Activated T-helper 2 cell treated with anti-CD3 and anti-CD28 coated beads, Interferon-gamma antibody, Interleukin-2, Interleukin-4, amounts not matched to agents 10 μg/mL and 5 μg/mL and 100 μg/mL, durations not matched to agents 14 hours and 24 hours and 36 hours (primary cell): Measurements from ENCODE around the gene WNT4. TPM values are rescaled to one million over a fixed set of nuclear protein-coding genes. Genes with fewer than 3 reads are reported as not detected.
A peak's percentile ranks its signal among the peaks of the same experiment; 100 is the strongest.

ENCODE experiments used
- DNase-seq: peaks from one replicate; pipeline ENCODE4 v3.0.0; 2021; ENCODE audit warnings: low spot score
- H3K27ac Mint-ChIP-seq: one replicate; pipeline ENCODE4 v1.8.0; 2021; ENCODE audit warnings: mixed read lengths
- H3K27me3 Mint-ChIP-seq: one replicate; pipeline ENCODE4 v1.8.0; 2021; ENCODE audit warnings: low read depth, mixed read lengths
- H3K36me3 Mint-ChIP-seq: one replicate; pipeline ENCODE4 v1.8.0; 2021; ENCODE audit warnings: low read depth, mixed read lengths
- H3K4me1 Mint-ChIP-seq: one replicate; pipeline ENCODE4 v1.8.0; 2021; ENCODE audit warnings: low read depth, mixed read lengths
- H3K4me3 Mint-ChIP-seq: one replicate; pipeline ENCODE4 v1.8.0; 2021; ENCODE audit warnings: low read depth, mild to moderate bottlenecking, moderate library complexity, mixed read lengths
- H3K9me3 Mint-ChIP-seq: one replicate; pipeline ENCODE4 v1.8.0; 2021; ENCODE audit warnings: mixed read lengths
- intact Hi-C: fragments of 100-400 bp; cut with micrococcal nuclease; formaldehyde crosslinking; loops from one replicate; pipeline ENCODE4 v1.15.1; 2023
- total RNA-seq: library from RNA; stranded (reverse); gene quantifications from 2 replicates; pipeline ENCODE4 v1.2.3, GENCODE V29; 2022

Gene WNT4
- total RNA-seq, 1 donor from 2014 or later: not detected

DNA sequence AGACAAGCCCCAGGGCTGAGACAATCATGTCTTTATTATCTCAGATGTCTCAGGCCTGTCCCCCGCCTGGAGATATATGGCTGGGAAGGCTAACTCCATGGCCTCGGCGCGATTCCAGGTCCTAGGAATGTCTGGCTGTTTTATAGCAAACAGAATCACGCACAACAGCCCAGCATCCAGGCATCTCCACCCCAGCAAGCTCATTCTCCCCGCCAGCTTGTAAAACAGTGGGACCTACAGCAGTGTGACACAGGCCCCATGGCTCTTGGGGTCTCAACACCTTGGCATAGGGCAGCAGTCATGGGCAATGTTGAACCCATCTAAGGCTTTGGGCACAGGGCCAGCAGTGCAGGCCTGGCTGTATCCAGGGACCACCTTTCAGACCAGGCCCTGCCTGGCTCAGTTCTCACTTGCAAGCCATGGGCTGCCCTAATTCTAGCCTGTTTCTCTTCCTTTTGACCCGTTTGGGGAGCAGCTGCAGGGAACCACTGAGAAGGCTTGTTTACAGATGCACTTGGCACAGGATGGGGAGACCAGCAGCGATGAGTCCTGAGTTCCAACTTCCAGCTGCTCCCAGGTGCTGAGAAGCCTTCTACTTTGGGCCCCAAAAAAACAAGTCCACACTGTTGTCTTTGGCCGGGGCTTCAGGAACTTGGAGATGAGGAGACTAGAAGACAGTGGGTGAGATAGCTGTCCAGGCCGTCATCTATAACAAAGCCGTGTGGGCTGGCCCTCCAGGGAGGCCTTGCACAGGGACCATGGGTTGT lies 34.4 kb downstream of the WNT4 start:
- no peak for DNase-seq
- Mint-ChIP-seq H3K27me3 (no peaks in the 10 kb centered on the region), H3K4me3 (no peak overlapping the region), H3K9me3 (no peaks in the 10 kb centered on the region), H3K4me1 (peaks cover 24% of the 10 kb centered on the region), H3K36me3 (peaks cover 59% of the 10 kb centered on the region), H3K27ac (no peak overlapping the region)
- intact Hi-C loops: no loop called here

DNA sequence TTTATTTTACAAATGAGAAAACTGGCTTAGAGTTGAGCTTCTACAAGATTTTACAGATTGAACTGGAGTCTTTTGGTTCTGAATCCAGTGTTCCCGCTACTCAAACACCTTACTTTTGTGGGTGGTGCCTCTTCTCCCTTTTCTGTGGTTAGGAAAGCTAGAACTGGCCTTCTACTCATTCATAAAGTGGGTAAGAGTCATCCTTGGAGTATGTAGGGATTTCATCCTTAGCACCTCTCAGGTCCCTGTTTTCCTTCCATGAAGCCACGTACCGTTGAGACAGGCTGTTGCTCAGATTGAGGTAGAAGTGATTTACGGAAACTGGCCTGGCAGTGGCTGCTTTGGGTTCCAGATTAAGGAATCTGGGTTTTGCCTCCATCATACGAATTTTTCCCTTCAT lies 35.8 kb downstream of the WNT4 start:
- H3K9me3 Mint-ChIP-seq: no peaks in the 10 kb centered on the region
- intact Hi-C loops: no loop called here
- no peaks in the 10 kb centered on the region for H3K27me3 Mint-ChIP-seq
- peaks cover 37% of the 10 kb centered on the region for H3K4me1 Mint-ChIP-seq
- H3K27ac Mint-ChIP-seq: peak overlapping the region; percentile 18
- peaks cover 64% of the 10 kb centered on the region for H3K36me3 Mint-ChIP-seq
- H3K4me3 Mint-ChIP-seq: no peak overlapping the region
- no peak for DNase-seq

DNA sequence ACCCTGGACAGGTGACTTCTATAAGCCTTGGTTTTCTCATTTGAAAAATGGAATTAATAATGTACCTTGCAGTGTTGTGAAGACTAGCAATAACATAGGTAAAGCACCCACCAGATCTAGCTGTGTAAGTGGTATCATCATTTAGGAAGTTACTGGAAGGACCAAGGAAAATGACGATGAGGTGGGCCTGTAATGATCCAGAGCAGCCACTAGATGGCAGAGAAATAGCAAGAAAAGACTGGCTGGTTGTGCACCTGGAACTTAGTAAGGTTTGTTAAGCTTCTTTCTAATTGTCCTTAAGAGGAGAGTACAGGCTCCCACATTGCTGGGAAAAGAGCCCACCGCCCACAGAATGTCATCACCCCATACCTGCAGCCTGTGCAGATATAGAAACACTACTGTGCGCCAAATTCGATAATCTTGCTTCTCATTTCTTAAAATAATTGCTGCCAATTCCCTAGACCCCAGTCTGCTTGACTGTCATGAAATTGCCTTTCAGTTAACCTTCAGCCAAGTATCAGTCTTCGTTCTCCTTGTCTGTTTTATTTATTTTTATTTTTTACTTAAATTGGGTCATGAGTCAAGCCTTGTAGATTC lies 37.2 kb downstream of the WNT4 start:
- Mint-ChIP-seq H3K27ac (peak overlapping the region; percentile 85), H3K36me3 (peaks cover 69% of the 10 kb centered on the region), H3K4me3 (no peak overlapping the region), H3K4me1 (peaks cover 44% of the 10 kb centered on the region), H3K9me3 (no peaks in the 10 kb centered on the region), H3K27me3 (no peaks in the 10 kb centered on the region)
- intact Hi-C loops: no loop called here
- DNase-seq: no peak

DNA sequence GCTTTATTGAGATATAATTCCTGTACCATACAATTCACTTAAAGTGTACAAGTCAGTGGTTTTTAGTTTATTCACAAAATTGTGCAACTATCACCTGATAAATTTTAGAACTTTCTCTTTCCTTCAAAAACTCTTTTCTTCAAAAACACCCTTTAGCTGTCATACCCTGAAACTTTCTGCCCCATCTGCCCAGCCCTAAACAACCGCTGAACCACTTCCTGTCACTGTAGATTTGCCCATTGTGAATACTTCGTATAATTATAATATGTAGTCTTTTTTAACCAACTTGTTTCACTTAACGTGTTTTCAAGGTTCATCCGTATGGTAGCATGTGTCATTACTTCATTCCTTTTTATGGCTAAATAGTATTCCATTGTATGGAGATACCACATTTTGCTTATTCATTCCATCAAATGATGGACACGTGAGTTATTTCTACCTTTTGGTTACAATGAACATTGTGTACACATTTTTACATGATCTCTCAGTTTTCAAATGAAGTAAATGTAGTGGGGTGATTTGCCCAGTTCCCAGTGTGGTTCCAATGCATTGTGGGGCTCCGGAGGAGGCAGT lies 37.9 kb downstream of the WNT4 start:
- Mint-ChIP-seq H3K9me3 (no peaks in the 10 kb centered on the region), H3K4me3 (no peak overlapping the region), H3K27me3 (no peaks in the 10 kb centered on the region), H3K27ac (peak overlapping the region; percentile 85), H3K4me1 (peaks cover 52% of the 10 kb centered on the region), H3K36me3 (peaks cover 76% of the 10 kb centered on the region)
- peak; percentile 52 for DNase-seq
- intact Hi-C loops: no loop called here

DNA sequence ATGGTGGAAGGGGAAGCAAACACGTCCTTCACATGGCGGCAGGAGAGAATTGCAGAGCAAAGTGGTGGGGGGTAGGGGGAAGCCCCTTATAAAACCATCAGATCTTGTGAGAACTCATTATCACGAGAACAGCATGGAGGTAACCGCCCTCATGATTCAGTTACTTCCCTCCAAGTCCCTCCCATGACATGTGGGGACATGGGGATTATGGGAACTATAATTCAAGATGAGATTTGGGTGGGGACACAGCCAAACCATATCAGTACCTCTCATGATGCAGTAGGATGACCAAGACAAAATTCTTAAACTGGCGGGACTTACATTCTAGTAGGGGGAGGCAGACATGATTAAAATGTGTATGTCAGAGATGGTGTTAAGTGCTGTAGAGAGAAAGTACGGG lies 38.8 kb downstream of the WNT4 start:
- DNase-seq: no peak
- H3K27me3 Mint-ChIP-seq: no peaks in the 10 kb centered on the region
- H3K36me3 Mint-ChIP-seq: peaks cover 82% of the 10 kb centered on the region
- no peaks in the 10 kb centered on the region for H3K9me3 Mint-ChIP-seq
- intact Hi-C loops: no loop called here
- peaks cover 55% of the 10 kb centered on the region for H3K4me1 Mint-ChIP-seq
- H3K4me3 Mint-ChIP-seq: no peak overlapping the region
- peak overlapping the region; percentile 85 for H3K27ac Mint-ChIP-seq

GRCh38 chr1:22102746-22103145 lies 40.2 kb downstream of the WNT4 start:
- no peak overlapping the region for H3K4me3 Mint-ChIP-seq
- peak overlapping the region; percentile 67 for H3K27ac Mint-ChIP-seq
- peaks cover 83% of the 10 kb centered on the region for H3K36me3 Mint-ChIP-seq

DNA sequence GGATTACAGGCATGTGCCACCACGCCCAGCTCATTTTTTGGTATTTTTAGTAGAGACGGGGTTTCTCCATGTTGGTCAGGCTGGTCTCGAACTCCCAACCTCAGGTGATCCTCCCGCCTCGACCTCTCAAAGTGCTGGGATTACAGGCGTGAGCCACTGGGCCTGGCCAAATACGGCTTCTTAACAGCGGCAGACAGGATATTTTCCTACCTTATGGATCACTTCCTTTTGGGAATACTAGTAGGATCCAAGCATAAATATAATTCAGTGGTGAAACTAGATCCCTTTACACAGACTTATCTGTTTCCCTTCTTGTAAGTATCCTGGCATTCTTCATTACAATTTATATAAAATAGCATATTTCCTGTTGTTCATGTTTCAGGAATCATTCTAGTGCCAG lies 40.9 kb downstream of the WNT4 start:
- intact Hi-C loops: no loop called here
- no peaks in the 10 kb centered on the region for H3K27me3 Mint-ChIP-seq
- peaks cover 55% of the 10 kb centered on the region for H3K4me1 Mint-ChIP-seq
- no peak overlapping the region for H3K27ac Mint-ChIP-seq
- peaks cover 89% of the 10 kb centered on the region for H3K36me3 Mint-ChIP-seq
- no peak overlapping the region for H3K4me3 Mint-ChIP-seq
- no peak for DNase-seq
- no peaks in the 10 kb centered on the region for H3K9me3 Mint-ChIP-seq

More at GRCh38 chr1:22102746-22103145, 40.2 kb downstream of the WNT4 start:
- no peak for DNase-seq
- intact Hi-C loops: no loop called here
- Mint-ChIP-seq H3K27me3 (no peaks in the 10 kb centered on the region), H3K4me1 (peaks cover 55% of the 10 kb centered on the region), H3K9me3 (no peaks in the 10 kb centered on the region)

DNA sequence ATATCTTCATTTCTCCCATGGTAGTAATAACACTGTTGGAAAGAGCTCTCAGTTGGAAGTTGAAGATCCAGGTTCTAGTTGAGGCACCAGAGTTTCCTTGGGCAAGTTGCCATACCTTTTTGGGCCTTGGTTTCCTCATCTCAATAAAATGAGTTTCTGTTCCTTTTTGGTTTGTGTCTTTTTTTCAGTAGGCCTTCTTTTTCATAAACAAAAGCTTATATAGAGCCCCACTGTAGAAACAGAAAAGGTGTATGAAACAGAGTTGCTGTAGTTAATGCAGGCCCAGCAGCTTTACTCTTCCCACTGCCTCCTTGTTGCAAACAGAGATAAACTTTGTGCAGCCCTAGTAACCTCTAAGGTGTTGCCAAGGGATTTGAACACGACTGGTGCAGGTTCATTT lies 41.7 kb downstream of the WNT4 start:
- Mint-ChIP-seq H3K27ac (no peak overlapping the region), H3K9me3 (no peaks in the 10 kb centered on the region), H3K27me3 (no peaks in the 10 kb centered on the region), H3K36me3 (peaks cover 90% of the 10 kb centered on the region), H3K4me3 (no peak overlapping the region), H3K4me1 (peaks cover 54% of the 10 kb centered on the region)
- intact Hi-C loops: no loop called here
- no peak for DNase-seq

DNA sequence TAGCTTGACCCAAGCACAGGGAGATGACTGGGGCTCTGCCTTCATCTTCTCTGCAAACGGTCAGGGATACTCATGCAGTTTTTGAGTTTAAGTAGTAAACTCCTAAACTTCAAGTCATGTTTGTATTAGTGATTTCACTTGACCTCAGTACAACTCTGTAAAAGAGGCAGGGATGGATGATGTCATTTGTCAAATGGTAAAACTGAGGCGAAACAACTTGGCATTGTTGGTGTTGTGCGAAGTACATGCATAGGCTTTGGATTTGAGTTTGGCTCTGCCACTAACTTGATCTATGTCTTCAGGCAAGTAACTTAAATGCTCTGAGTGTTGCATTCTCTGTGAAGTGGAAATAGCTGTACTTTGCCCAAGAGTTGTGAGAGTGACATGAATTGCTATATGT lies 42.7 kb downstream of the WNT4 start:
- peaks cover 82% of the 10 kb centered on the region for H3K36me3 Mint-ChIP-seq

DNA sequence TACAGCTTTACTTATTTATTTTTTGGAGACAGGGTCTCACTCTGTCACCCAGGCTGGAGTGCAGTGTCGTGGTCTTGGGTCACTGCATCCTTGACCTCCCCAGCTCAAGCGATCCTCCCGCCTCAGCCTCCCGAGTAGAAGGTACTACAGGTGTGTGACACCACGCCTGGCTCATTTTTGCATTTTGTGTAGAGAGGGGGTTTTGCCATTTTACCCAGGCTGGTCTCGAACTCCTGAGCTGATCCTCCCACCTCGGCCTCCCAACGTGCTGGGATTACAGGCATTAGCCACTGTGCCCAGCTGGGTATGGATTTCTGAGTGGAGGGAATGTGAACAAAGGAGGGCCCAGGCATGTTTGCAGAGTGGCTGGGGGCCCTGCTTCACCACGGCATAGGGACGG lies 44.1 kb downstream of the WNT4 start:
- Mint-ChIP-seq H3K36me3 (peaks cover 79% of the 10 kb centered on the region), H3K27ac (no peak overlapping the region), H3K4me1 (peaks cover 39% of the 10 kb centered on the region), H3K27me3 (no peaks in the 10 kb centered on the region), H3K9me3 (no peaks in the 10 kb centered on the region), H3K4me3 (no peak overlapping the region)
- no peak for DNase-seq
- intact Hi-C loops: no loop called here

More for the DNA sequence above, 42.7 kb downstream of the WNT4 start:
- no peaks in the 10 kb centered on the region for H3K27me3 Mint-ChIP-seq
- H3K27ac Mint-ChIP-seq: peak overlapping the region; percentile 40
- no peaks in the 10 kb centered on the region for H3K9me3 Mint-ChIP-seq
- intact Hi-C loops: no loop called here
- DNase-seq: no peak
- H3K4me1 Mint-ChIP-seq: peaks cover 47% of the 10 kb centered on the region
- H3K4me3 Mint-ChIP-seq: no peak overlapping the region

DNA sequence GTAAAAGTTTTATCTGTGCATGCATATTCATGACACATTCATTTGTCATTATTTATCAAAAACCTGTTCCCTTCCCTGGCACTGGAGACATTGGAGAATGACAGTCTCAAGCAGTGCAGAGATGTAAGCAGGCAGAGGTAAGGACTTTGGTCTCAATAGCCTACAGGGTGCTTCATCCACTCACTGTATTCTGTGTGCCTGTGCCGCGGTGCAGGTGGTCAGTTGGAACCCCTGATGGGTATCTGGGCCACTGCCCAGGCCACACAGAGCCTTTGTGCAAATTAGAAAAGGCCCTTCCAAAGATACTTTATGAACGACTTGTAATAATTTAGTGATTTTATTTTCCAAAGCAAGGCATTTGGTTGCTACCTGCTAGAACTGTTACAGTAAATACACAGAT lies 46.4 kb downstream of the WNT4 start:
- H3K4me1 Mint-ChIP-seq: peaks cover 38% of the 10 kb centered on the region

DNA sequence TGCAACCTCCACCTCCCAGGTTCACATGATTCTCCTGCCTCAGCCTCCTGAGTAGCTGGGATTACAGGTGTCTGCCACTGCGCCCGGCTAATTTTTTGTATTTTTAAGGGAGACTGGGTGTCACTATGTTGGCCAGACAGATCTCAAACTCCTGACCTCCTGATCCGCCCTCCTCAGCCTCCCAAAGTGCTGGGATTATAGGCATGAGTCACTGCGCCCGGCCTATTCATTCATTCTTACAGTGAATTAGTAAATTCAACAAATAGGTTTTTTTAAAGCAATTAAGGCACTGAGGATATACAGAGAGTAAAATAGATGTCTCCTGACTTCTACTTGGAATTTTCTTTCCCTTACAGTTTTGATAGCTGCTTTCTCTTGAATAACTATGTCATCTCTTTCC lies 46.9 kb downstream of the WNT4 start:
- no peaks in the 10 kb centered on the region for H3K9me3 Mint-ChIP-seq
- H3K4me3 Mint-ChIP-seq: no peak overlapping the region
- peaks cover 39% of the 10 kb centered on the region for H3K4me1 Mint-ChIP-seq
- DNase-seq: no peak
- H3K27ac Mint-ChIP-seq: no peak overlapping the region
- intact Hi-C loops: no loop called here
- H3K27me3 Mint-ChIP-seq: no peaks in the 10 kb centered on the region
- H3K36me3 Mint-ChIP-seq: peaks cover 75% of the 10 kb centered on the region

More for the DNA sequence above, 46.4 kb downstream of the WNT4 start:
- Mint-ChIP-seq H3K27ac (no peak overlapping the region), H3K27me3 (no peaks in the 10 kb centered on the region), H3K9me3 (no peaks in the 10 kb centered on the region), H3K4me3 (no peak overlapping the region), H3K36me3 (peaks cover 74% of the 10 kb centered on the region)
- no peak for DNase-seq
- intact Hi-C loops: no loop called here

DNA sequence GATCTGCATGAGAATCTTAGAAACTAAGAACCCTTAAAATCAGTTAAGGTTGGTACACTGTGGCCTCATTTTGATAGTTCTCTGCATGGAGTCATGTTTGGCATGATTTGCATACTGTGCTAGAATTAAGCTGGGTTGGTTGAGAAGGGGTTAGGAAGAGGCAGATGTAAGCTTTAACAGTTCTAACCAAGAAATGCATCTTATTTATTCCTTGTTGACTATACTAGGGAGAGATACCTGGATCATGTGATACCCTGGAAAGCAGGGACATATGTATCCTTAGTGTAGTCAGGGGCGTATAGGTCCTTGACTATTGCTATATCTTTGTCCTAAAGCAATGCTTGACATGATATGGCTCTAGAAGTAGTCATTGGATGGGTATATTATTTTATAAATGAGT lies 49.4 kb downstream of the WNT4 start:
- Mint-ChIP-seq H3K9me3 (no peaks in the 10 kb centered on the region), H3K36me3 (peaks cover 72% of the 10 kb centered on the region), H3K4me3 (no peak overlapping the region), H3K4me1 (peaks cover 49% of the 10 kb centered on the region), H3K27me3 (no peaks in the 10 kb centered on the region), H3K27ac (peak overlapping the region; percentile 7)
- intact Hi-C loops: loop anchor here (2.0 kb wide), 1 partner anchor 69 kb away; no protein-coding TSS in a partner anchor
- no peak for DNase-seq
